ENCODE data around the gene SUPT5H. TPM values are rescaled to one million over a fixed set of nuclear protein-coding genes. Genes with fewer than 3 reads are reported as not detected.

SUPT5H gene
- total RNA-seq, 3 donors from 2014 or later (not counting 1 experiment from before 2014, with no cell fraction given) = 228 to 256 (median 230) TPM

DNA sequence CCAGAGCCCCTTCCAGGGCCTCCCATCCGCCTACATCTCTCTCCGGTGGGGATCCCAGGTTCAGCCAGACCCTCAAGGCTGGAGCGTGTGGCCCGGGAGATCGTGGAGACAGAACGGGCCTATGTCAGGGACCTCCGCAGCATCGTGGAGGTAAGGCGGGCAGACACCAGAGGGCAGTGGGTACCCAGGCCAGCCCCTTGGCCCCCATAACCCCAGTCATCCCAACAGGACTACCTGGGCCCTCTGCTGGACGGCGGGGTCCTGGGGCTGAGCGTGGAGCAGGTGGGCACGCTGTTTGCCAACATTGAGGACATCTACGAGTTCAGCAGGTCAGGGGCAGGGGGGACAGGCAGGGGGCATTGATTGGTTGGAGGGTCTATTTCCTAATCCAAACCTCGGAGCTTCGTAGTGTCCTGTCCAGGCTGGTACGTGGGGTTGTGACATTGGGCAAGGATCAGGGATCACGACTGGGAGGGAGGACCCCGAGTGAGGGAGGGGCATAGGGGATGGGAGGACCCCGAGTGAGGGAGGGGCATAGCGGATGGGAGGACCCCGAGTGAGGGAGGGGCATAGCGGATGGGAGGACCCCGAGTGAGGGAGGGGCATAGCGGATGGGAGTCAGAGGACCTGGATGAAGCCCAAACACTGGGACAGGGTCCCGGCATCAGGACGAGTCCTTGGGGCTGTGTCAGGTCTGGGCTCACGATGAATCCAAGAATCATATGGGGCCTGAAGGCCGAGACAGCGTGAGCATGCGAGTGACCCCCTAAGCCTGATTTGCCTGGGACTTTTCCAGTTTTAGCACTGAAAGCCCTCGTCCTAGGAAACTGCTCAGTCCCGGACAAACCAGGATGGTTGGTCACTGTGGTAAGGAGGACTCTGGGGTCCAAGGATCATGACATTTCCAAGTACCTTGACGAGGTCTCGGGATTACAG, 30.0 kb upstream of the SUPT5H start:
- no peaks in the 10 kb centered on the region for H3K9me3 Mint-ChIP-seq
- no peaks in the 10 kb centered on the region for H3K36me3 Mint-ChIP-seq
- peaks cover 32 to 42% of the 10 kb centered on the region in 2 donors for H3K4me1 Mint-ChIP-seq
- TF ChIP-seq, protein P1, sequence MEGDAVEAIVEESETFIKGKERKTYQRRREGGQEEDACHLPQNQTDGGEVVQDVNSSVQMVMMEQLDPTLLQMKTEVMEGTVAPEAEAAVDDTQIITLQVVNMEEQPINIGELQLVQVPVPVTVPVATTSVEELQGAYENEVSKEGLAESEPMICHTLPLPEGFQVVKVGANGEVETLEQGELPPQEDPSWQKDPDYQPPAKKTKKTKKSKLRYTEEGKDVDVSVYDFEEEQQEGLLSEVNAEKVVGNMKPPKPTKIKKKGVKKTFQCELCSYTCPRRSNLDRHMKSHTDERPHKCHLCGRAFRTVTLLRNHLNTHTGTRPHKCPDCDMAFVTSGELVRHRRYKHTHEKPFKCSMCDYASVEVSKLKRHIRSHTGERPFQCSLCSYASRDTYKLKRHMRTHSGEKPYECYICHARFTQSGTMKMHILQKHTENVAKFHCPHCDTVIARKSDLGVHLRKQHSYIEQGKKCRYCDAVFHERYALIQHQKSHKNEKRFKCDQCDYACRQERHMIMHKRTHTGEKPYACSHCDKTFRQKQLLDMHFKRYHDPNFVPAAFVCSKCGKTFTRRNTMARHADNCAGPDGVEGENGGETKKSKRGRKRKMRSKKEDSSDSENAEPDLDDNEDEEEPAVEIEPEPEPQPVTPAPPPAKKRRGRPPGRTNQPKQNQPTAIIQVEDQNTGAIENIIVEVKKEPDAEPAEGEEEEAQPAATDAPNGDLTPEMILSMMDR (IDR thresholded peaks at IDR 0.05) = no peak
- intact Hi-C loops (cut with micrococcal nuclease) = no loop called here
- no peaks in the 10 kb centered on the region for H3K9me3 ChIP-seq (ENCODE audit: control insufficient read depth, insufficient read depth, low read length)
- peak overlapping the region; percentile 28 for H3K4me3 Mint-ChIP-seq
- peak overlapping the region; percentile 96 to 97 for H3K27ac Mint-ChIP-seq
- H3K4me3 ChIP-seq (ENCODE audit: low read length) = no peak overlapping the region
- WGBS (ENCODE audit: insufficient coverage) = 93% methylated on average over 35 of the region's 35 CpGs
- peak in 1 of 2 donors; percentile 38 for DNase-seq
- peaks cover 8% of the 10 kb centered on the region for H3K36me3 ChIP-seq (ENCODE audit: control insufficient read depth, insufficient read depth, low read length)
- ATAC-seq = no peak
- H3K27me3 Mint-ChIP-seq (ENCODE audit: low read depth in 2 of 2) = no peaks in the 10 kb centered on the region
- no peaks in the 10 kb centered on the region for H3K27me3 ChIP-seq (ENCODE audit: control insufficient read depth, insufficient read depth, low read length)
- H3K4me1 ChIP-seq (ENCODE audit: control insufficient read depth, insufficient read depth, low read length) = peaks cover 27% of the 10 kb centered on the region
- no peak overlapping the region for H3K27ac ChIP-seq (ENCODE audit: low read length)

DNA sequence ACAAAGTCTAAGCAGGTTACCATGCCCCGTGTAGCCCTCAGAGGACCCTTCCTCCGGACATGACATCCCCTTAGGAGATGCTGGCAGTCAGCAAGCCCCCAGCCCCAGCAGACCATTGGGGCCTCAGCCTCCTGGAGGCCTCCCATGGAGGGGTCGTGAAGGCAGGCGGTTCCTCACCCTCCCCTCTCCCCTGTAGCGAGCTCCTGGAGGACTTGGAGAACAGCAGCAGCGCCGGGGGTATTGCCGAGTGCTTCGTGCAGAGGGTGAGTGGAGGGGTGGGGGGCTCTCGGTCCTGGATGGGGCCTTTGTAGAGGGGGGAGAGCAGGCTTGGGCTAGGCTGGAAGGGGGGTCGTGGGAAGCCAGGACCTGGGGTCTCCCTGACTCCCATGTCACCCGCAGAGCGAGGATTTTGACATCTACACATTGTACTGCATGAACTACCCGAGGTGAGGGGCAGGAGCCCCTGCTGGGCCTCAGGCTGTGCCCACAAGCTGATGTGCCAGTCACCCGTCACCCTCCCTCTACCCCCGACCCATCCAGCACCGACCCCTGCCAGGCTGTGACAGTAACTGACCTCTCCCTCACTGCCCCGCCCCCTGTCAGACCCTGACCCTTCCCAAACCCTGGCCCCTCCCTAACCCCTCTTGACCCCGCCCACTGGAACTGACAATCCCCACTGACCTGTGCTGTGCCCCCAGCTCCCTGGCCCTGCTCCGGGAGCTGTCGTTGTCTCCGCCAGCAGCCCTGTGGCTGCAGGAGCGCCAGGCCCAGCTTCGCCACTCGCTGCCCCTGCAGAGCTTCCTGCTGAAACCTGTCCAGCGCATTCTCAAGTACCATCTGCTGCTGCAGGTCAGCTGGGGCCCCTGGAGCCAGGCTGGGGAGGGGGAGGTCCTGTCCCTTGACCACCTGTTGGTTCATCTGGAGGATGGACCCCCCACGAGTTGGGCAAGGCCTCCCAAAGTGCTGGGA, 28.9 kb upstream of the SUPT5H start:
- no peak overlapping the region for H3K27ac ChIP-seq (ENCODE audit: low read length)
- no peaks in the 10 kb centered on the region for H3K9me3 ChIP-seq (ENCODE audit: control insufficient read depth, insufficient read depth, low read length)
- peaks cover 8% of the 10 kb centered on the region for H3K36me3 ChIP-seq (ENCODE audit: control insufficient read depth, insufficient read depth, low read length)
- TF ChIP-seq, protein P1 (IDR thresholded peaks at IDR 0.05) = no peak
- peaks cover 22 to 31% of the 10 kb centered on the region in 2 donors for H3K4me1 Mint-ChIP-seq
- DNase-seq = peak in 1 of 2 donors; percentile 35
- WGBS (ENCODE audit: insufficient coverage) = 88% methylated on average over 22 of the region's 27 CpGs
- no peaks in the 10 kb centered on the region for H3K27me3 ChIP-seq (ENCODE audit: control insufficient read depth, insufficient read depth, low read length)
- no peaks in the 10 kb centered on the region for H3K27me3 Mint-ChIP-seq (ENCODE audit: low read depth in 2 of 2)
- ATAC-seq = no peak
- H3K4me1 ChIP-seq (ENCODE audit: control insufficient read depth, insufficient read depth, low read length) = peaks cover 17% of the 10 kb centered on the region
- intact Hi-C loops (cut with micrococcal nuclease) = no loop called here
- no peak overlapping the region for H3K4me3 ChIP-seq (ENCODE audit: low read length)
- H3K36me3 Mint-ChIP-seq = no peaks in the 10 kb centered on the region
- H3K4me3 Mint-ChIP-seq = no peak overlapping the region
- H3K9me3 Mint-ChIP-seq = no peaks in the 10 kb centered on the region
- peak overlapping the region in 1 of 2 donors; percentile 96 for H3K27ac Mint-ChIP-seq

GRCh38 chr19:39417463-39418181, 27.8 kb upstream of the SUPT5H start:
- Mint-ChIP-seq H3K4me1 (peaks cover 12 to 22% of the 10 kb centered on the region in 2 donors), H3K27ac (peak overlapping the region; percentile 41 to 70), H3K36me3 (no peaks in the 10 kb centered on the region), H3K4me3 (peak overlapping the region; percentile 10), H3K9me3 (no peaks in the 10 kb centered on the region), H3K27me3 (ENCODE audit: low read depth in 2 of 2) (no peaks in the 10 kb centered on the region)
- Histone ChIP-seq H3K27ac (ENCODE audit: low read length) (no peak overlapping the region), H3K36me3 (ENCODE audit: control insufficient read depth, insufficient read depth, low read length) (peaks cover 8% of the 10 kb centered on the region), H3K9me3 (ENCODE audit: control insufficient read depth, insufficient read depth, low read length) (no peaks in the 10 kb centered on the region), H3K4me1 (ENCODE audit: control insufficient read depth, insufficient read depth, low read length) (peaks cover 12% of the 10 kb centered on the region), H3K4me3 (ENCODE audit: low read length) (no peak overlapping the region), H3K27me3 (ENCODE audit: control insufficient read depth, insufficient read depth, low read length) (no peaks in the 10 kb centered on the region)
- TF ChIP-seq, protein P1 (IDR thresholded peaks at IDR 0.05) = no peak
- no peak for ATAC-seq
- intact Hi-C loops (cut with micrococcal nuclease) = no loop called here
- WGBS (ENCODE audit: insufficient coverage) = 88% methylated on average over 27 of the region's 30 CpGs
- DNase-seq = peak in 1 of 2 donors; percentile 20
